DMS79 treated with DMSO at 0.1 percent for 48 hours (cell line): Measurements from ENCODE around the gene MUC5AC.

Experiments used
- DNase-seq: peaks from one replicate; lab custom pipeline; 2025; lab: John Stamatoyannopoulos, UW

MUC5AC gene

GRCh38 chr11:1121331-1121812 is 36.4 kb upstream of the MUC5AC start:
- no peak for DNase-seq

- no peak for DNase-seq
Measured at GRCh38 chr11:1121813-1122663, 35.7 kb upstream of the MUC5AC start.

- DNase-seq, result no peak
Measured at GRCh38 chr11:1122664-1123002, 35.1 kb upstream of the MUC5AC start.

- no peak for DNase-seq
Measured at GRCh38 chr11:1123970-1124369, 33.8 kb upstream of the MUC5AC start.

GRCh38 chr11:1125803-1126202 is 31.9 kb upstream of the MUC5AC start:
- DNase-seq, result no peak

DNA sequence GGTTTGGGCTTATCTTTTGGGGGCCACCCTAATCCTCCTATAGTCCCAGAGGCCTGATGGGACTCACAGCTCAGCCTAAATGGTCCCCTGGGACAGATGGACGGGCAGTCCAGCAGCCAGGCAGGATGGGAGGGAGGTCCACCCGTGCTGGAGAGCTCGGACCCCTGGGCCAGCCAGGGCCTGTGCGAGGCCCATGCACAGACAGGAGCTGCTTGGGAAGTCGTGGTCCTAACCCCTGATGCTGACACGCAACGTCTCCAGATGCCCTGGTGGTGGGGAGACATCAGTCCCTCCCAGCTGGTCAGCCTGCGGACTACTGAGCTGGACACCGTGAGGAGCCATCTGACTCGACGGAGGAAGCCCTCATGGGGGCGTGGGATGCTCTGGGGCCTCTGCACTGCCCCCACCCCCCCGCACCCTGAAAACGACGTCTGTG is 31.2 kb upstream of the MUC5AC start:
- DNase-seq, result no peak

- no peak for DNase-seq
Measured at GRCh38 chr11:1126935-1127663, 30.7 kb upstream of the MUC5AC start.

- DNase-seq, result no peak
Measured at GRCh38 chr11:1127664-1128162, 30.0 kb upstream of the MUC5AC start.

DNA sequence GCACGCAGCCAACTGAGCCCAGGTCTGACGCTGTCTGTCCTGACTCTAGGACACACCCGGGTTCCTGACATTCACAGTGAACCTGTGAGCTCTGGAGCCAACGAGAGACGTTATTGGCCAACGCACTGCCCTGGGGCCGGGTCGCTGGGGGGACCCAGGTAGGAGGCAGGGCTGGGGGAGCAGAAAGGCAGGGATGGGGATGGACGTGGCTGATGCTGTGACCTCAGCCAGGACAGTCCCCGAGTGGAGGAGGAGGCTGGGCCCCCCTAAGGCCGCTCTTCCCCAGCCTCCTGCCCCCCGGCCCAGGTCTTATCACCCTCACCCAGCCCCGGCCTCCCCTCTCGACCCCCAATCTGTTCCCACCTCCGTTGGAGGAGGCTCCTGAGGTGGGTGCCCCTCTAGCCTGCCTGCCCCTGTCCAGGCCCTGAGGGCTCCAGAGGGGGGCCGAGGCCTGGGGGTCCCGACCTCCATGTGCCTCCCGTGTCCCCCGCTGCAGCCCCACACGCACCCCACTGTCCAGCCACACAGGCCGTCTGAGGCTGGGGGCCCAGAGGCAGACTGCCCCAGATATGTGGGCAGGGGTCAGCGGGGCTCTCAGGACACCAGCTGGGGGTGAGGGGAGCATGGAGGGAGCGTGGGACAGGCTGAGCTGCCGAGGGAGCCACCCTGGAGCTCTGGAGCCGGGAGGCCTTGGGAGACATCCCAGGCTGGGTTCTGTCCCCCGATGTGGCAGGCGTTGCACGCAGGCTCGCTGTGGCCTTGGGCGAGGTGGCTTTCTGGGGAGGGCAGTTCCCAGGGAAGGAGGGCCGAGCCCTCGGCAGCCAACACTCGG is 29.2 kb upstream of the MUC5AC start:
- DNase-seq, result no peak

GRCh38 chr11:1129143-1129610 is 28.6 kb upstream of the MUC5AC start:
- no peak for DNase-seq

GRCh38 chr11:1129611-1130160 is 28.1 kb upstream of the MUC5AC start:
- no peak for DNase-seq

- DNase-seq, result peak; percentile 10
Measured at GRCh38 chr11:1130276-1131032, 27.3 kb upstream of the MUC5AC start.

GRCh38 chr11:1131033-1131911 is 26.5 kb upstream of the MUC5AC start:
- DNase-seq, result no peak

DNA sequence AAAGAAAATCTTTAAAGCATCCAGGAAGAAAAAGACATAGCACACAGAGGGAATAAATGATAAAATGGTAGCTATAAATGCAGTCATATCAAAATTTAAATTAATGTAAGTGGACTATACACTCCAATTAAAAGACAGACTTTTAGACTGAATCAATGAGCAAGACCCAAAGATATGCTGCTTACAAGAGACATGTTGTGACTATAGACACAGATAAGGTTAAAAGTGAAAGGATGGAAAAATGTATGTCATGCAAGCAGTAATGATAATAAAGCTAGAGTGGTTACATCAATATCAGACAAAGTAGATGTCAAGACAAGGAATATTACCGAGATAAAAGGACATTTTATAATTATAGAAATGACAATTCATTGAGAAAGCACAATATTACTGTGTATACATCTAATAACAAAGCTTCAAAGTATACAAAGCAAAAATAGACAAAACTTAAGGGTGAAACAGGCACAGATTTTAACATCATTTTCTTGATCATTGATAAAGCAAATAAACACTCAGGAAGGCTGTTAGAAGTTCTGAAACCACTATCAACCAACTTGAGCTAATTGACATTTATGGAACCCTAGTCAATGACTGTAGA is 22.8 kb upstream of the MUC5AC start:
- no peak for DNase-seq

- no peak for DNase-seq
Measured at GRCh38 chr11:1138097-1138496, 19.7 kb upstream of the MUC5AC start.

DNA sequence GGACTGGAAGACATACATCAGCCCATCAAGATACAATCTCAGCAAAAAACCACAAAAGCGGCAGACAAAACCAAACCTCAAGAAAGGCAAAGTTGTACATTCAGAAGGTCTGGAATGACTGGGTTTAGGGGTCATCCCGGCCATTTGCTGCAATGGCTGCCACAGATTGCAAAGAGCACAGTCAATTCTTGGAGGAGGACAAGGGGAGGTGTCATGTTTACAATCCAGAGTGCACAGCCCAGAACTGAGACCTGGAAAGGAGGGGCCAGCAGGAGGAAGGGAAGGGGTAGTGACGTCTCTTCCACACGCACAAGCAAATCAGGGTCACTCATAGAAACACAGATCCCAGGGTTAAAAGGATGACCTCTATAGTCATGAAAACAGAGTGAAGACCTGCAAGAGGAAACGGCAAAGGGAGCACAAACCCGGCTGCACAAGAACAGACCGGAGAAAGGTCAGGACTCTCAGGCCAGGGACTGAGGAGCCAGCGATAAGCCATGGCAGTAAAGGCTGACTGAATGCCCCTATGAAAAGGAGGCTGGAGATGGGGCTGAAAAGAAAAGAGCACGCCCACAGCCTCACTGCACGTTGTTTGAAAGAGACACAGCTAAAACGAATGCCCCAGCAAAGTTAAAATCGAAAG is 18.2 kb upstream of the MUC5AC start:
- DNase-seq, result no peak

GRCh38 chr11:1140642-1141490 is 16.9 kb upstream of the MUC5AC start:
- DNase-seq, result no peak

- no peak for DNase-seq
Measured at GRCh38 chr11:1146365-1146764, 11.4 kb upstream of the MUC5AC start.
